Neural progenitor cell (in vitro differentiated cells): ENCODE measurements around the gene ZCCHC7.

Experiments
- EZH2 ChIP-seq: fragments of 200-600 bp; sonication (generic); IDR thresholded peaks from 2 replicates; pipeline ENCODE4 v1.6.1; 2017; ENCODE audit warnings: antibody characterized with exemption, mild to moderate bottlenecking, moderate library complexity
- TF ChIP-seq, protein P1 (sequence below): fragments of 200-600 bp; sonication (generic); IDR thresholded peaks from 2 replicates; pipeline ENCODE4 v1.5.1; 2017; ENCODE audit warnings: antibody characterized with exemption, mild to moderate bottlenecking

DNA sequence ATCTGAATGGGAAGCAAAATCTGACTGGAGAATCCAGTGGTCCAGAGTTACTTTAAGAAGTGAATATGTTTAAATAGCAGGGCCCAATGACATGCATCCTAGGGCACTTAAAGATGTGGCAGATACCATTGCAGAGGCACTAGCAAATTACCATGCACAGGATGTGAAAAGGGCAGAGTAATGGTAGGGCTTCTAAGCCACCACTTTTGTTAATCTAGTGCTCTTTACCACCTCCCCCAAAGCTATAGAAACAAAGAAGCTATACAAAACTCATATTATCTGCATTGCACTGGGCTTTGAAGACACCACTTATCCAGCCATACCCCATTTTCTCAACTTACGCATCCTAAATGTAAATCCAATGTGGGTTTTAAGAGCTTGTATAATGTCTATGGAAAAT is 81.2 kb downstream of the ZCCHC7 start:
- TF ChIP-seq, protein P1, sequence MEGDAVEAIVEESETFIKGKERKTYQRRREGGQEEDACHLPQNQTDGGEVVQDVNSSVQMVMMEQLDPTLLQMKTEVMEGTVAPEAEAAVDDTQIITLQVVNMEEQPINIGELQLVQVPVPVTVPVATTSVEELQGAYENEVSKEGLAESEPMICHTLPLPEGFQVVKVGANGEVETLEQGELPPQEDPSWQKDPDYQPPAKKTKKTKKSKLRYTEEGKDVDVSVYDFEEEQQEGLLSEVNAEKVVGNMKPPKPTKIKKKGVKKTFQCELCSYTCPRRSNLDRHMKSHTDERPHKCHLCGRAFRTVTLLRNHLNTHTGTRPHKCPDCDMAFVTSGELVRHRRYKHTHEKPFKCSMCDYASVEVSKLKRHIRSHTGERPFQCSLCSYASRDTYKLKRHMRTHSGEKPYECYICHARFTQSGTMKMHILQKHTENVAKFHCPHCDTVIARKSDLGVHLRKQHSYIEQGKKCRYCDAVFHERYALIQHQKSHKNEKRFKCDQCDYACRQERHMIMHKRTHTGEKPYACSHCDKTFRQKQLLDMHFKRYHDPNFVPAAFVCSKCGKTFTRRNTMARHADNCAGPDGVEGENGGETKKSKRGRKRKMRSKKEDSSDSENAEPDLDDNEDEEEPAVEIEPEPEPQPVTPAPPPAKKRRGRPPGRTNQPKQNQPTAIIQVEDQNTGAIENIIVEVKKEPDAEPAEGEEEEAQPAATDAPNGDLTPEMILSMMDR = no peak
- no peak for TF ChIP-seq EZH2
